Measurements from ENCODE around the gene TEX11.
"Not testable (repeated sequence)": the region's sequence is repeated elsewhere in the genome, so short reads cannot be mapped to it uniquely, and the experiment has no call there.

Gene TEX11

GRCh38 chrX:70733774-70734173, 174.7 kb downstream of the TEX11 start:
- not testable (repeated sequence) for H2BK12ac ChIP-seq (ENCODE audit: low read length in 2 of 2); H3K79me1 ChIP-seq (replicated peaks; ENCODE audit: low read length, poor library complexity, severe bottlenecking); H4K91ac ChIP-seq (ENCODE audit: low read length); H2AK5ac ChIP-seq (ENCODE audit: low read length, severe bottlenecking); H3K4ac ChIP-seq (ENCODE audit: low read depth in 1 of 2, low read length in 2 of 2); DNase-seq; H3K4me3 ChIP-seq (ENCODE audit: insufficient read depth in 1 of 2, low read depth in 1 of 2, low read length in 2 of 2); H2BK15ac ChIP-seq (ENCODE audit: low read depth, poor library complexity, severe bottlenecking); H3K4me1 ChIP-seq (ENCODE audit: control insufficient read depth, insufficient read depth, low read depth, low read length); H3K36me3 ChIP-seq (ENCODE audit: control insufficient read depth in 1 of 2, insufficient read depth in 2 of 2, low read depth in 1 of 2, low read length in 2 of 2); H4K8ac ChIP-seq (ENCODE audit: low read length); H2BK5ac ChIP-seq (ENCODE audit: low read depth, low read length, poor library complexity, severe bottlenecking); H2AFZ ChIP-seq (ENCODE audit: low read depth, low read length); H3K9ac ChIP-seq (ENCODE audit: low read length); H3K27ac ChIP-seq (ENCODE audit: low read length, poor library complexity, severe bottlenecking); H3K18ac ChIP-seq (ENCODE audit: low read depth in 1 of 2, low read length in 2 of 2); H3K27me3 ChIP-seq (ENCODE audit: control insufficient read depth in 1 of 2, insufficient read depth in 1 of 2, low read length in 2 of 2); H3K4me2 ChIP-seq (ENCODE audit: low read length, poor library complexity, severe bottlenecking); H2BK120ac ChIP-seq (ENCODE audit: low read depth, low read length); H3K23ac ChIP-seq (ENCODE audit: low read length in 2 of 2); H3K9me3 ChIP-seq (ENCODE audit: control insufficient read depth, low read length); H3K14ac ChIP-seq (ENCODE audit: low read length in 2 of 2)
- WGBS, result no CpG with 5 or more reads among the region's 5 CpGs

- not testable (repeated sequence) for H3K23ac ChIP-seq (ENCODE audit: low read length in 2 of 2); H3K4ac ChIP-seq (ENCODE audit: low read depth in 1 of 2, low read length in 2 of 2); H3K9me3 ChIP-seq (ENCODE audit: control insufficient read depth, low read length); H2BK5ac ChIP-seq (ENCODE audit: low read depth, low read length, poor library complexity, severe bottlenecking); H3K18ac ChIP-seq (ENCODE audit: low read depth in 1 of 2, low read length in 2 of 2); H2BK15ac ChIP-seq (ENCODE audit: low read depth, poor library complexity, severe bottlenecking); H3K79me1 ChIP-seq (replicated peaks; ENCODE audit: low read length, poor library complexity, severe bottlenecking); H2BK12ac ChIP-seq (ENCODE audit: low read length in 2 of 2); H3K9ac ChIP-seq (ENCODE audit: low read length); H3K36me3 ChIP-seq (ENCODE audit: control insufficient read depth in 1 of 2, insufficient read depth in 2 of 2, low read depth in 1 of 2, low read length in 2 of 2); H2BK120ac ChIP-seq (ENCODE audit: low read depth, low read length); H2AK5ac ChIP-seq (ENCODE audit: low read length, severe bottlenecking); H4K8ac ChIP-seq (ENCODE audit: low read length); H3K27ac ChIP-seq (ENCODE audit: low read length, poor library complexity, severe bottlenecking); H3K4me3 ChIP-seq (ENCODE audit: insufficient read depth in 1 of 2, low read depth in 1 of 2, low read length in 2 of 2); H3K4me1 ChIP-seq (ENCODE audit: control insufficient read depth, insufficient read depth, low read depth, low read length); H4K91ac ChIP-seq (ENCODE audit: low read length); H2AFZ ChIP-seq (ENCODE audit: low read depth, low read length); H3K14ac ChIP-seq (ENCODE audit: low read length in 2 of 2); DNase-seq; H3K4me2 ChIP-seq (ENCODE audit: low read length, poor library complexity, severe bottlenecking)
- 67% methylated on average over 1 of the region's 1 CpG for WGBS
- peaks cover 0 to 11% of the 10 kb centered on the region in 2 experiments for H3K27me3 ChIP-seq (ENCODE audit: control insufficient read depth in 1 of 2, insufficient read depth in 1 of 2, low read length in 2 of 2)
Observed at GRCh38 chrX:70727961-70728360, 180.6 kb downstream of the TEX11 start.

GRCh38 chrX:70720721-70721120, 187.8 kb downstream of the TEX11 start:
- H3K79me1 ChIP-seq (replicated peaks; ENCODE audit: low read length, poor library complexity, severe bottlenecking), result no peaks in the 10 kb centered on the region
- no peak overlapping the region for H4K91ac ChIP-seq (ENCODE audit: low read length)
- no peaks in the 10 kb centered on the region for H3K9me3 ChIP-seq (ENCODE audit: control insufficient read depth, low read length)
- H2AFZ ChIP-seq (ENCODE audit: low read depth, low read length), result no peak overlapping the region
- DNase-seq, result no peak
- H3K4me1 ChIP-seq (ENCODE audit: control insufficient read depth, insufficient read depth, low read depth, low read length), result no peaks in the 10 kb centered on the region
- H3K23ac ChIP-seq (ENCODE audit: low read length in 2 of 2), result no peak overlapping the region
- H2AK5ac ChIP-seq (ENCODE audit: low read length, severe bottlenecking), result no peak overlapping the region
- H3K18ac ChIP-seq (ENCODE audit: low read depth in 1 of 2, low read length in 2 of 2), result no peak overlapping the region
- no peak overlapping the region for H4K8ac ChIP-seq (ENCODE audit: low read length)
- H2BK12ac ChIP-seq (ENCODE audit: low read length in 2 of 2), result no peak overlapping the region
- H3K36me3 ChIP-seq (ENCODE audit: control insufficient read depth in 1 of 2, insufficient read depth in 2 of 2, low read depth in 1 of 2, low read length in 2 of 2), result no peaks in the 10 kb centered on the region
- no peak overlapping the region for H2BK15ac ChIP-seq (ENCODE audit: low read depth, poor library complexity, severe bottlenecking)
- no CpG with 5 or more reads among the region's 2 CpGs for WGBS
- no peak overlapping the region for H3K4me3 ChIP-seq (ENCODE audit: insufficient read depth in 1 of 2, low read depth in 1 of 2, low read length in 2 of 2)
- no peak overlapping the region for H3K4me2 ChIP-seq (ENCODE audit: low read length, poor library complexity, severe bottlenecking)
- no peak overlapping the region for H2BK120ac ChIP-seq (ENCODE audit: low read depth, low read length)
- H3K27me3 ChIP-seq (ENCODE audit: control insufficient read depth in 1 of 2, insufficient read depth in 1 of 2, low read length in 2 of 2), result peaks cover 0 to 8% of the 10 kb centered on the region in 2 experiments
- no peak overlapping the region for H3K9ac ChIP-seq (ENCODE audit: low read length)
- no peak overlapping the region for H3K27ac ChIP-seq (ENCODE audit: low read length, poor library complexity, severe bottlenecking)
- no peak overlapping the region for H3K14ac ChIP-seq (ENCODE audit: low read length in 2 of 2)
- no peak overlapping the region for H2BK5ac ChIP-seq (ENCODE audit: low read depth, low read length, poor library complexity, severe bottlenecking)
- H3K4ac ChIP-seq (ENCODE audit: low read depth in 1 of 2, low read length in 2 of 2), result no peak overlapping the region

- not testable (repeated sequence) for H3K14ac ChIP-seq (ENCODE audit: low read length in 2 of 2); H2AK5ac ChIP-seq (ENCODE audit: low read length, severe bottlenecking); H2BK120ac ChIP-seq (ENCODE audit: low read depth, low read length); H2AFZ ChIP-seq (ENCODE audit: low read depth, low read length); H2BK15ac ChIP-seq (ENCODE audit: low read depth, poor library complexity, severe bottlenecking); H2BK12ac ChIP-seq (ENCODE audit: low read length in 2 of 2); H3K9ac ChIP-seq (ENCODE audit: low read length); H3K27ac ChIP-seq (ENCODE audit: low read length, poor library complexity, severe bottlenecking); H3K18ac ChIP-seq (ENCODE audit: low read depth in 1 of 2, low read length in 2 of 2); H3K4ac ChIP-seq (ENCODE audit: low read depth in 1 of 2, low read length in 2 of 2); H4K8ac ChIP-seq (ENCODE audit: low read length); H3K23ac ChIP-seq (ENCODE audit: low read length in 2 of 2); H3K4me2 ChIP-seq (ENCODE audit: low read length, poor library complexity, severe bottlenecking); H3K79me1 ChIP-seq (replicated peaks; ENCODE audit: low read length, poor library complexity, severe bottlenecking); H4K91ac ChIP-seq (ENCODE audit: low read length); H3K4me3 ChIP-seq (ENCODE audit: insufficient read depth in 1 of 2, low read depth in 1 of 2, low read length in 2 of 2); DNase-seq; H3K36me3 ChIP-seq (ENCODE audit: control insufficient read depth in 1 of 2, insufficient read depth in 2 of 2, low read depth in 1 of 2, low read length in 2 of 2); H3K4me1 ChIP-seq (ENCODE audit: control insufficient read depth, insufficient read depth, low read depth, low read length); H3K27me3 ChIP-seq (ENCODE audit: control insufficient read depth in 1 of 2, insufficient read depth in 1 of 2, low read length in 2 of 2); H2BK5ac ChIP-seq (ENCODE audit: low read depth, low read length, poor library complexity, severe bottlenecking)
- H3K9me3 ChIP-seq (ENCODE audit: control insufficient read depth, low read length), result peaks cover 14% of the 10 kb centered on the region
- no CpG with 5 or more reads among the region's 3 CpGs for WGBS
Observed at GRCh38 chrX:70711336-70711735, 197.2 kb downstream of the TEX11 start.

Measured in mesenchymal stem cell (in vitro differentiated cells and primary cell).